GM12878 (cell line): ENCODE measurements around the gene CRTAP. TPM values are rescaled to one million over a fixed set of nuclear protein-coding genes. Genes with fewer than 3 reads are reported as not detected.
"Not testable (repeated sequence)": the region's sequence is repeated elsewhere in the genome, so short reads cannot be mapped to it uniquely, and the experiment has no call there.

Experiments used
- ATAC-seq: fragments of 200-7000 bp; cut with Tn5 transposase; 3 replicates; pipeline ENCODE4 v1.9.1; 2020; ENCODE audit warnings: mild to moderate bottlenecking, moderate library complexity
- BruUV-seq: library from RNA; stranded (reverse); fragments of 400-500 nt; replicated peaks from 2 replicates; lab custom pipeline; 2021; lab: Mats Ljungman, UMichigan
- CTCF ChIA-PET: fragments of 300-600 bp; sonication (Branson Sonifier 250); formaldehyde crosslinking; extraction: SDS; loops from one replicate; lab custom pipeline; 2021; ENCODE audit warnings: inconsistent platforms; lab: Yijun Ruan, JAX
- POLR2A ChIA-PET: fragments of 350-600 bp; formaldehyde crosslinking; extraction: SDS; loops from one replicate; lab custom pipeline; 2021; ENCODE audit warnings: inconsistent platforms; lab: Charles Lee
- RAD21 ChIA-PET: fragments of 300-600 bp; sonication (Branson Sonifier 250); formaldehyde crosslinking; loops from one replicate; lab custom pipeline; 2023; ENCODE audit warnings: antibody characterized with exemption; ENCODE audit not compliant: unreplicated experiment; lab: Charles Lee
- SMC1A ChIA-PET: fragments of 300-600 bp; sonication (Branson Sonifier 250); formaldehyde crosslinking; loops from one replicate; lab custom pipeline; 2023; ENCODE audit not compliant: unreplicated experiment, uncharacterized antibody; lab: Charles Lee
- DNase-seq: peaks from one replicate; pipeline ENCODE4 v3.0.0-alpha.2; 2011; ENCODE audit warnings: low read depth, low spot score
- FAIRE-seq: peaks from 3 replicates; lab custom pipeline; 2011; peaks lifted over from hg19 to GRCh38; lab: Jason Lieb, UNC
- H2AFZ ChIP-seq: 2 replicates; pipeline ENCODE4 v1.6.0; 2011; ENCODE audit warnings: low read depth, low read length, control low read depth; ENCODE audit not compliant: control insufficient read depth
- H3K27ac ChIP-seq: 2 replicates; pipeline ENCODE4 v1.5.1; 2011; ENCODE audit warnings: control low read depth; ENCODE audit not compliant: control insufficient read depth, insufficient read depth
- H3K27me3 ChIP-seq, 2 experiments: replicated peaks in 1 of 2; 2 replicates each; pipeline versions ENCODE4 v1.6.0 to v1.6.1; 2011; ENCODE audit warnings: low read length in 1 of 2; ENCODE audit not compliant: control insufficient read depth in 2 of 2, insufficient read depth in 2 of 2
- H3K36me3 ChIP-seq, 2 experiments: 2 replicates each; pipeline ENCODE4 v1.5.1; 2011; ENCODE audit warnings: low read length in 1 of 2; ENCODE audit not compliant: control insufficient read depth in 2 of 2, insufficient read depth in 2 of 2
- H3K4me1 ChIP-seq: 2 replicates; pipeline ENCODE4 v1.6.1; 2011; ENCODE audit warnings: mild to moderate bottlenecking, low read length, moderate library complexity, mixed read lengths; ENCODE audit not compliant: control insufficient read depth, insufficient read depth
- H3K4me2 ChIP-seq: 2 replicates; pipeline ENCODE4 v1.6.0; 2011; ENCODE audit warnings: control low read depth; ENCODE audit not compliant: control insufficient read depth, insufficient read depth
- H3K4me3 ChIP-seq: fragments of 200-600 bp; sonication (generic); 2 replicates; pipeline ENCODE4 v1.5.1; 2016
- H3K79me2 ChIP-seq: 2 replicates; pipeline ENCODE4 v1.6.0; 2011; ENCODE audit warnings: low read length; ENCODE audit not compliant: control insufficient read depth, insufficient read depth
- H3K9ac ChIP-seq: 2 replicates; pipeline ENCODE4 v1.8.0; 2011; ENCODE audit warnings: low read length, control low read depth, mixed read lengths; ENCODE audit not compliant: control insufficient read depth, insufficient read depth
- H3K9me3 ChIP-seq: replicated peaks from 3 replicates; pipeline ENCODE4 v1.5.1; 2011; ENCODE audit warnings: mild to moderate bottlenecking, low read length; ENCODE audit not compliant: control insufficient read depth, insufficient read depth
- H4K20me1 ChIP-seq: 2 replicates; pipeline ENCODE4 v1.6.0; 2011; ENCODE audit not compliant: control insufficient read depth, insufficient read depth
- BRCA1 ChIP-seq: IDR thresholded peaks from 2 replicates; pipeline ENCODE4 v1.6.1; 2011; ENCODE audit warnings: low read depth, low read length, improper control_type of control experiment
- MLLT1 ChIP-seq: fragments of 450-650 bp; IDR thresholded peaks from 2 replicates; pipeline ENCODE4 v1.6.1; 2016; ENCODE audit warnings: mild to moderate bottlenecking
- NR2C2 ChIP-seq: IDR thresholded peaks from 2 replicates; pipeline ENCODE4 v1.6.1; 2011; ENCODE audit warnings: borderline replicate concordance, low read depth; ENCODE audit not compliant: control insufficient read depth, insufficient read length
- RAD51 ChIP-seq: fragments of 450-650 bp; IDR thresholded peaks from 2 replicates; pipeline ENCODE4 v1.6.1; 2016; ENCODE audit warnings: moderate library complexity, mild to moderate bottlenecking, inconsistent platforms
- ZNF24 ChIP-seq: fragments of 450-650 bp; IDR thresholded peaks from 2 replicates; pipeline ENCODE4 v1.6.1; 2017; ENCODE audit warnings: antibody characterized with exemption, mild to moderate bottlenecking
- WGBS: methylation state at CpG from one replicate; pipeline ENCODE4 v1.1.6; 2016; ENCODE audit warnings: low lambda C conversion rate; ENCODE audit not compliant: insufficient replicate concordance, insufficient coverage; ENCODE audit errors: missing lambda C conversion rate; 5-methylcytosine and 5-hydroxymethylcytosine counted together
- in situ Hi-C: fragments of 300-500 bp; cut with MboI; formaldehyde crosslinking; loops from 9 replicates; pipeline ENCODE4 v1.14.3; 2018; ENCODE audit warnings: mixed read lengths
- intact Hi-C: fragments of 100-400 bp; cut with micrococcal nuclease; formaldehyde crosslinking; loops from one replicate; pipeline ENCODE4 v1.14.2; 2022; ENCODE audit not compliant: unreplicated experiment
- polyA plus RNA-seq, 11 experiments: library from polyadenylated mRNA; depleted of rRNA in 4 of 11; unstranded in 6 of 11; stranded (reverse) in 5 of 11; fragments of >200 nt; fragmentation: Nextera tagmentation in 4 of 11; fragmentation: Illumina TruSeq in 1 of 11; extraction: Ambion mirVana in 4 of 11; extraction: Trizol in 1 of 11; gene quantifications; 1 replicate in 1 of 11; 2 replicates in 10 of 11; pipeline versions ENCODE4 v1.2.1 to v1.2.3, GENCODE V29; 2011 to 2016; ENCODE audit warnings: inconsistent platforms in 2 of 11, missing spikeins in 2 of 11, low read depth in 1 of 11
- total RNA-seq, 4 experiments: library from RNA; depleted of rRNA in 3 of 4; stranded (reverse); fragments of >200 nt in 3 of 4; fragmentation: Illumina TruSeq in 1 of 4; extraction: Trizol in 1 of 4; gene quantifications; 2 replicates each; pipeline versions ENCODE4 v1.2.1 to v1.2.3, GENCODE V29; 2013 to 2021

Gene CRTAP
- total and polyA plus RNA-seq, 10 of the 15 experiments (the other 5 are each of a cell fraction or from before 2014, with no cell fraction given): 6.0 to 42.3 (median 23.3) TPM

DNA sequence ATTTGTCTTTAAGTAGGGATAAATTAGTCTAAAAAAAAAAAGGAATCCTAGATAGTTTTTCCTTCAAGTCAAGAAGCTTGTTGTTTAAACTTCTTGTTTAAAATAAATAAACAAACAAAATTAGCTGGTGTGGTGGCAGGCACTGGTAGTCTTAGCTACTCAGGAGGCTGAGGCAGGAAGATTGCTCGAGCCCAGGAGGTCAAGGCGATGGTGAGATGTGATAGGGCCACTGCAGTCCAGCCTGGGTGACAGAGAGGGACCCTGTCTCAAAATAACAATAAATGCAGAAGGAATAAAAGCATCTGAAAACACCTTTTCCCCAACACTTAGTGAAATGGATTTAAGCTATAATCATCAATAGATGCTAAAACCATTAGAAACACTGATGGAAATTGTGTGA lies 35.8 kb upstream of the CRTAP start:
- no peak for DNase-seq
- no peak overlapping the region for H3K27ac ChIP-seq
- CTCF ChIA-PET: interaction anchor here (0.6 to 2.3 kb wide), 3 partner anchors 17 to 1277 kb away, joined by 5 to 6 read pairs (median 6); no protein-coding TSS in a partner anchor
- POLR2A ChIA-PET: interaction anchor here (0.7 kb wide), 1 partner anchor 60 kb away, joined by 3 read pairs; no protein-coding TSS in a partner anchor
- H3K9me3 ChIP-seq: no peaks in the 10 kb centered on the region
- peaks cover 0 to 5% of the 10 kb centered on the region in 2 experiments; a peak in 3 of 4 replicates for H3K36me3 ChIP-seq
- FAIRE-seq: no peak
- RAD21 ChIA-PET: interaction anchor here (1.5 kb wide), 1 partner anchor 130 kb away, joined by 6 read pairs; no protein-coding TSS in a partner anchor
- intact Hi-C loops: loop anchor here (10.0 kb wide), 1 partner anchor 343 kb away; no protein-coding TSS in a partner anchor
- TF ChIP-seq MLLT1 (no peak), BRCA1 (no peak), ZNF24 (no peak), NR2C2 (no peak), RAD51 (no peak)
- TF ChIP-seq, all 136 proteins: peak for 0
- BruUV-seq: no TSS peak
- 100% methylated on average over 2 of the region's 2 CpGs for WGBS
- no peaks in the 10 kb centered on the region for H3K4me1 ChIP-seq
- ATAC-seq: no peak
- H4K20me1 ChIP-seq: no peaks in the 10 kb centered on the region; the same call in none of the 2 replicates
- H3K4me3 ChIP-seq: no peak overlapping the region
- SMC1A ChIA-PET: interaction anchor here (0.7 kb wide), 1 partner anchor 65 kb away, joined by 3 read pairs; no protein-coding TSS in a partner anchor
- no peaks in the 10 kb centered on the region for H3K79me2 ChIP-seq
- H2AFZ ChIP-seq: no peak overlapping the region
- H3K27me3 ChIP-seq: no peaks in the 10 kb centered on the region
- no peak overlapping the region for H3K4me2 ChIP-seq
- in situ Hi-C loops: no loop called here
- no peak overlapping the region for H3K9ac ChIP-seq

DNA sequence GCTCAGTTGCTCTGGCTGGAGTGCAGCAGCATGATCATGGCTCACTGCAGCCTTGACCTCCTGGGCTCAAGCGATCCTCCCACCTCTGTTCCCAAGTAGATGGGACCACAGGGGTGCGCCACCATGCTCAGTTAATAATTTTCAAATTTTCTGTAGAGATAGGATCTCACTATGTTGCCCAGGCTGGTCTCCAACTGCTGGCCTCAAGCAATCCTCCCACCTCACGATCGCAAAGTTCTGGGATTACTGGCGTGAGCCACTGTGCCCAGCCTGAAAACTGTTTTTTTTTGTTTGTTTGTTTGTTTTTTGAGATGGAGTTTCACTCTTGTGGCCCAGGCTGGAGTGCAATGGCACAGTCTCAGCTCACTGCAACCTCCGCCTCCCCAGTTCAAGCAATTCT lies 34.0 kb upstream of the CRTAP start:
- H2AFZ ChIP-seq, H3K79me2 ChIP-seq, H3K27me3 ChIP-seq, H3K4me2 ChIP-seq, ATAC-seq, H3K4me1 ChIP-seq, H4K20me1 ChIP-seq, H3K27ac ChIP-seq, BruUV-seq, DNase-seq, H3K9me3 ChIP-seq, SMC1A ChIA-PET, RAD21 ChIA-PET, H3K36me3 ChIP-seq, POLR2A ChIA-PET, FAIRE-seq, H3K4me3 ChIP-seq, H3K9ac ChIP-seq: not testable (repeated sequence)
- intact Hi-C loops (loop anchor here (10.0 kb wide), 1 partner anchor 345 kb away; no protein-coding TSS in a partner anchor), in situ Hi-C loops (loop anchor here (5.0 to 10.0 kb wide), 2 partner anchors 128 to 575 kb away; partner anchors contain the start of genes CCR4 and CMTM6)
- 97% methylated on average over 6 of the region's 6 CpGs for WGBS
- CTCF ChIA-PET: interaction anchor here (1.2 to 2.3 kb wide), 2 partner anchors 16 to 132 kb away, joined by 3 to 5 read pairs; no protein-coding TSS in a partner anchor
